Vagina (tissue), 2 donors: ENCODE results near the gene OR10C1. TPM values are rescaled to one million over a fixed set of nuclear protein-coding genes. Genes with fewer than 3 reads are reported as not detected.
"Not testable (repeated sequence)": the region's sequence is repeated elsewhere in the genome, so short reads cannot be mapped to it uniquely, and the experiment has no call there.

Experiments
- DNase-seq, 2 donors: peaks; one replicate each; pipeline ENCODE4 v3.0.0-alpha.2; 2017; ENCODE audit errors: extremely low spot score in 2 of 2
- H3K27ac ChIP-seq: fragments of 200-600 bp; sonication (generic); one replicate; pipeline ENCODE4 v1.5.1; 2019
- H3K27me3 ChIP-seq: fragments of 200-600 bp; sonication (generic); one replicate; pipeline ENCODE4 v1.5.1; 2019
- H3K36me3 ChIP-seq, 2 donors: fragments of 200-600 bp; sonication (generic); one replicate each; pipeline ENCODE4 v1.5.1; 2017 to 2019
- H3K4me1 ChIP-seq: fragments of 200-600 bp; sonication (generic); one replicate; pipeline ENCODE4 v1.5.1; 2019
- H3K4me3 ChIP-seq, 2 donors: fragments of 200-600 bp; sonication (generic); 1 replicate in 1 of 2; 2 replicates in 1 of 2; pipeline ENCODE4 v1.5.1; 2016 to 2019
- H3K9me3 ChIP-seq: fragments of 200-600 bp; sonication (generic); one replicate; pipeline ENCODE4 v1.5.1; 2019
- CTCF ChIP-seq, 3 experiments: fragments of 450-650 bp in 2 of 3; fragments of 200-600 bp in 1 of 3; sonication (generic) in 1 of 3; IDR thresholded peaks; one replicate each; pipeline ENCODE4 v1.5.1; 2017 to 2019; ENCODE audit warnings: antibody characterized with exemption in 3 of 3, mild to moderate bottlenecking in 2 of 3, moderate library complexity in 2 of 3
- POLR2A ChIP-seq, 2 donors: fragments of 450-650 bp; IDR thresholded peaks; one replicate each; pipeline ENCODE4 v1.6.1; 2017; ENCODE audit warnings: antibody characterized with exemption in 2 of 2, mild to moderate bottlenecking in 2 of 2, moderate library complexity in 2 of 2
- POLR2AphosphoS5 ChIP-seq, 2 donors: sonication (generic); formaldehyde crosslinking; IDR thresholded peaks; one replicate each; pipeline ENCODE4 v1.9.0; 2017; ENCODE audit warnings: antibody characterized with exemption in 2 of 2, mild to moderate bottlenecking in 2 of 2, low read depth in 1 of 2; ENCODE audit not compliant: insufficient read depth in 1 of 2
- intact Hi-C: fragments of 100-400 bp; cut with DNase I; formaldehyde crosslinking; loops from one replicate; pipeline ENCODE4 v1.15.1; 2023
- total RNA-seq: library from RNA; depleted of rRNA; stranded (reverse); fragments of >200 nt; gene quantifications from one replicate; pipeline ENCODE4 v1.2.3, GENCODE V29; 2016

Gene OR10C1
- total RNA-seq, 1 donor from 2014 or later = not detected

DNA sequence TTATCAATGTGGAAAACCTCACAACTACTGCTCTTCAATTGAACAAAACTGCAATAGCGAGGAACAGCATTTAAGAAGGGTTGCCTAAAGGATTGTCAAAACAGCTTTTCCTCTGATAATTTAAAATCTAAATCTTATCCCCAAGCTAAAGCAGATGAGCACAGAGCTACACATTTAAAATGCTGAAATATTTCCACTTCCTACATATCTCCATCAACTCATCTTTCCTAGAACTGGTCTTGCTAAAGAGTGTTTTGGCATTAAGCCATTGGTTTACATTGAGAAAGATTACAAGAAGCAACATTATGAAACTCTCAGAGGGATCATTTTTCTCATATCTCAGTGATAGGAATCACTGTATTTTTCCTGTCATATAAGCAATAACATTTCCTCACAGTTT is 3.6 kb downstream of the OR10C1 start:
- TF ChIP-seq POLR2AphosphoS5 (IDR thresholded peaks at IDR 0.05; ENCODE audit: insufficient read depth in 1 of 2, low read depth in 1 of 2) = no peak
- TF ChIP-seq CTCF (IDR thresholded peaks at IDR 0.05) = no peak
- no peak for TF ChIP-seq POLR2A (IDR thresholded peaks at IDR 0.05)

DNA sequence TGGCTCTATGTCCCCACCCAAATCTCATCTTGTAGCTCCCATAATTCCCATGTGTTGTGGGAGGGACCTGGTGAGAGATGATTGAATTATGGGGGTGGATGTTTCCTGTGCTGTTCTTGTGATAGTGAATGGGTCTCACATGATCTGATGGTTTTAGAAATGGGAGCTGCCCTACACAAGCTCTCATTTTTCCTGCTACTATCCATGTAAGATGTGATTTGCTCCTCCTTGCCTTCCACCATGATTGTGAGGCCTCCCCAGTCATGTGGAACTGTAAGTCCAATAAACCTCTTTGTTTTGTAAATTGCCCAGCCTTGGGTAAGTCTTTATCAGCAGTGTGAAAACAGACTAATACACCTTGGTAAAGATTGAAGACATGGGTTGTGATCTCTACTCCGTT is 4.9 kb downstream of the OR10C1 start:
- H3K36me3 ChIP-seq, intact Hi-C loops, H3K4me3 ChIP-seq, DNase-seq, H3K27ac ChIP-seq, H3K4me1 ChIP-seq, H3K27me3 ChIP-seq, H3K9me3 ChIP-seq: not testable (repeated sequence)

More for the DNA sequence above, 3.6 kb downstream of the OR10C1 start:
- no peaks in the 10 kb centered on the region for H3K9me3 ChIP-seq
- H3K27ac ChIP-seq = no peak overlapping the region
- H3K27me3 ChIP-seq = no peaks in the 10 kb centered on the region
- DNase-seq = no peak
- no peak overlapping the region for H3K4me3 ChIP-seq
- H3K36me3 ChIP-seq = no peaks in the 10 kb centered on the region
- no peaks in the 10 kb centered on the region for H3K4me1 ChIP-seq
- intact Hi-C loops = no loop called here

DNA sequence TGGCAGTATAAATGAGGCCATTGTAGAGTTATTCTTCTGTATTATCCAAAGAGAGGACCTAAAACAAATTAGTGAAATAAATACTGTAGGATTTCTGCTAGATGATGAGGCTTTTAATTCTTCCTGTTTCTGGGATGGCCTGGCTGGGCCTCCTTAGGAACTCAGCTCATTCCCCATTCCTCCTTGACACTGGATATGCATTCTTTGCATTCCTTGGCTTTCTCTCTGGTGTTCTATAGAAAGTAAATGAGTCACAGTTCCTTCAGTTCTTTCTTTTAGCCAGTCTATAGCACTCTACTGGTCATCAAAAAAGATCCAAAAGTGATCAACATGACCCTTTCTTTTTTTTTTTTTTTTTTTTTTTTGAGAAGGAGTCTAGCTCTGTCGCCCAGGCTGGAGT is 8.6 kb downstream of the OR10C1 start:
- Histone ChIP-seq H3K27ac (no peak overlapping the region), H3K9me3 (no peaks in the 10 kb centered on the region), H3K36me3 (no peaks in the 10 kb centered on the region), H3K4me3 (no peak overlapping the region), H3K27me3 (no peaks in the 10 kb centered on the region), H3K4me1 (no peaks in the 10 kb centered on the region)
- intact Hi-C loops = no loop called here
- DNase-seq = no peak
- no peak for TF ChIP-seq POLR2AphosphoS5 (IDR thresholded peaks at IDR 0.05; ENCODE audit: insufficient read depth in 1 of 2, low read depth in 1 of 2)
- TF ChIP-seq CTCF (IDR thresholded peaks at IDR 0.05) = no peak
- TF ChIP-seq POLR2A (IDR thresholded peaks at IDR 0.05) = no peak

DNA sequence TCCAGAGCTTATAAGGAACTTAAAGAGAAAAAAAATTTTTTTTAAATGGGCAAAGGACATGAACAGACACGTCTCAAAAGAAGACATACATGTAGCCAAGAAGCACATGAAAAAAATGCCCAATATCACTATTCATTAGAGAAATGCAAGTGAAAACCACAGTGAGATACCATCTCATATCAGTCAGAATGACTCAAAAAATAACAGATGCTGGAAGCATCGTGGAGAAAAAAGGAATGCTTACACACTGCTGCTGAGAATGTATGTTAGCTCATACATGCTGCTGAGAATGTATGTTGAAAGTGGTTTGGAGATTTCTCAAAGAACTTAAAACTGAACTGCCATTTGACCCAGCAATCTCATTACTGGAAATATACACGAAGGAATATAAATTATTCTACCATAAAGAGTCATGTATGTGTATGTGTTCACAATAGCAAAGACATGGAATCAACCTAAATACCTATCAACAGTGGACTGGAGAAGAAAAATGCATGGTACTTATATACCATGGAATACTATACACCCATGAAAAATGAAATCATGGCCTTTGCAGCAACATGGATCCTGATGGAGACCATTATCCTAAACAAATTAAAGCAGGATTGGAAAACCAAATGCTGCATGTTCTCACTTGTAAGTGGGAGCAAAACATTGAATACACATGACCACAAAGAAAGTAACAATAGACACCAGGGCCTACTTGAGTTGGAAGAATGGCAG is 12.5 kb downstream of the OR10C1 start:
- intact Hi-C loops = no loop called here
- DNase-seq = no peak
- H3K4me1 ChIP-seq = no peaks in the 10 kb centered on the region
- H3K9me3 ChIP-seq = no peaks in the 10 kb centered on the region
- no peak overlapping the region for H3K27ac ChIP-seq
- no peaks in the 10 kb centered on the region for H3K27me3 ChIP-seq
- no peak overlapping the region for H3K4me3 ChIP-seq
- TF ChIP-seq POLR2A (IDR thresholded peaks at IDR 0.05) (no peak), POLR2AphosphoS5 (IDR thresholded peaks at IDR 0.05; ENCODE audit: insufficient read depth in 1 of 2, low read depth in 1 of 2) (no peak), CTCF (IDR thresholded peaks at IDR 0.05) (no peak)
- no peaks in the 10 kb centered on the region for H3K36me3 ChIP-seq

DNA sequence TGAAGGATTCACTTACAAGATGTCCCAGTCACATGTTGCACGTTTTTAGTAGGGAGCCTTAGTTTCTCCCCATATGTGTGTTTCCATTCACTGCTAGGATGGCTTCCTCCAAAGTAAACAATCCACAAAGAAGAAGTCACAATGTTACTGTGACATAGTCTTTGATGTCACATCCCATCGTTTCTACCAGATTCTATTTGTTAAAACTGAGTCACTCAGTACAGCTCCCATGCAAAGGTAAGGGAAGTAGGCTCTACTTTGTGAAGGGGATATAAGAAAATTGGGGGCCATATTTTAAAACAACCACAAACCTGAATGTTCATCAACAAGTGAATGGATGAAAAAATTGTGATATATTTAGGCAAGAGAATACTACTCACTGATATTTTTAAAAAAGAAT is 17.9 kb downstream of the OR10C1 start, which contains the start of the genes OR11A1 and OR2H1:
Gene OR11A1, minus strand, starts transcription at position 101 of the 400 bp plus-strand sequence. CDS start 29,430 bp downstream, outside the sequence.
Gene OR2H1, plus strand, starts transcription at position 185 of the 400 bp plus-strand sequence. CDS start 4,615 bp downstream, outside the sequence.
- intact Hi-C loops = no loop called here
- no peak within 1 kb of the TSS for H3K4me3 ChIP-seq
- H3K27ac ChIP-seq = no peak within 1 kb of the TSS
- no peaks in the 10 kb centered on the region for H3K4me1 ChIP-seq
- TF ChIP-seq POLR2A (IDR thresholded peaks at IDR 0.05) (no peak), CTCF (IDR thresholded peaks at IDR 0.05) (no peak), POLR2AphosphoS5 (IDR thresholded peaks at IDR 0.05; ENCODE audit: insufficient read depth in 1 of 2, low read depth in 1 of 2) (no peak)
- no peaks in the 10 kb centered on the region for H3K27me3 ChIP-seq
- H3K9me3 ChIP-seq = no peaks in the 10 kb centered on the region
- DNase-seq = no peak
- H3K36me3 ChIP-seq = no peaks in the 10 kb centered on the region
